Inflammatory macrophage treated with lipopolysaccharide for 1 hour (primary cell): ENCODE measurements around the gene SLC30A7.
A peak's percentile ranks its signal among the peaks of the same experiment; 100 is the strongest.
"Not testable (repeated sequence)": the region's sequence is repeated elsewhere in the genome, so short reads cannot be mapped to it uniquely, and the experiment has no call there.

Experiments
- DNase-seq, 2 donors: peaks; one replicate each; pipeline ENCODE4 v3.0.0-alpha.2; 2020 to 2022

SLC30A7 gene

GRCh38 chr1:100895540-100896480 lies at the start of gene SLC30A7:
SLC30A7 (plus strand) TSS chr1:100896090; CDS start chr1:100896263, 173 bp downstream.
- peak; percentile 91 to 92 for DNase-seq

- peak; percentile 85 to 86 for DNase-seq
These were observed 48.4 kb upstream of the SLC30A7 start for GRCh38 chr1:100847361-100848082.

- no peak for DNase-seq
These were observed 44.2 kb upstream of the SLC30A7 start for GRCh38 chr1:100851726-100852125.

GRCh38 chr1:100852976-100853375 lies 42.9 kb upstream of the SLC30A7 start:
- no peak for DNase-seq

GRCh38 chr1:100855116-100855515 lies 40.8 kb upstream of the SLC30A7 start:
- not testable (repeated sequence) for DNase-seq

GRCh38 chr1:100860397-100860991 lies 35.4 kb upstream of the SLC30A7 start:
- no peak for DNase-seq

GRCh38 chr1:100861379-100861778 lies 34.5 kb upstream of the SLC30A7 start:
- peak; percentile 79 to 88 for DNase-seq

- DNase-seq: no peak
These were observed 33.3 kb upstream of the SLC30A7 start for GRCh38 chr1:100862591-100862990.

GRCh38 chr1:100866041-100866900 lies 29.6 kb upstream of the SLC30A7 start:
- peak; percentile 26 to 68 for DNase-seq

GRCh38 chr1:100866901-100867206 lies 29.0 kb upstream of the SLC30A7 start:
- no peak for DNase-seq

GRCh38 chr1:100868364-100868995 lies 27.4 kb upstream of the SLC30A7 start:
- DNase-seq: peak; percentile 25 to 68

GRCh38 chr1:100869996-100870395 lies 25.9 kb upstream of the SLC30A7 start:
- no peak for DNase-seq

GRCh38 chr1:100874433-100874832 lies 21.5 kb upstream of the SLC30A7 start:
- no peak for DNase-seq

GRCh38 chr1:100875228-100875627 lies 20.7 kb upstream of the SLC30A7 start:
- no peak for DNase-seq

GRCh38 chr1:100876291-100876690 lies 19.6 kb upstream of the SLC30A7 start:
- DNase-seq: no peak

GRCh38 chr1:100879422-100879821 lies 16.5 kb upstream of the SLC30A7 start:
- DNase-seq: no peak

- DNase-seq: no peak
These were observed 14.2 kb upstream of the SLC30A7 start for GRCh38 chr1:100881687-100882086.

- DNase-seq: peak; percentile 68 to 75
These were observed 13.2 kb upstream of the SLC30A7 start for GRCh38 chr1:100882698-100883097.

GRCh38 chr1:100883963-100884362 lies 11.9 kb upstream of the SLC30A7 start:
- DNase-seq: peak in 1 of 2 donors; percentile 10

- DNase-seq: not testable (repeated sequence)
These were observed 6.9 kb upstream of the SLC30A7 start for GRCh38 chr1:100889007-100889406.

- not testable (repeated sequence) for DNase-seq
These were observed 5.9 kb upstream of the SLC30A7 start for GRCh38 chr1:100889869-100890482.

- no peak for DNase-seq
These were observed 4.5 kb upstream of the SLC30A7 start for GRCh38 chr1:100891380-100891779.
